OCI-LY7 (cell line): Measurements from ENCODE around the gene CDC42BPA.

ENCODE experiments used
- EZH2phosphoT487 ChIP-seq: fragments of 200-600 bp; sonication (generic); IDR thresholded peaks from 2 replicates; pipeline ENCODE4 v1.6.1; 2018; ENCODE audit warnings: low read depth, borderline replicate concordance, mild to moderate bottlenecking, mixed run types, antibody characterized with exemption, low read length, moderate library complexity, mixed read lengths
- TF ChIP-seq, protein P1 (sequence below): fragments of 200-600 bp; sonication (generic); conservative IDR thresholded peaks from 2 replicates; pipeline ENCODE4 v1.5.1; 2014; ENCODE audit warnings: mild to moderate bottlenecking, antibody characterized with exemption, low read length, moderate library complexity, mixed read lengths

DNA sequence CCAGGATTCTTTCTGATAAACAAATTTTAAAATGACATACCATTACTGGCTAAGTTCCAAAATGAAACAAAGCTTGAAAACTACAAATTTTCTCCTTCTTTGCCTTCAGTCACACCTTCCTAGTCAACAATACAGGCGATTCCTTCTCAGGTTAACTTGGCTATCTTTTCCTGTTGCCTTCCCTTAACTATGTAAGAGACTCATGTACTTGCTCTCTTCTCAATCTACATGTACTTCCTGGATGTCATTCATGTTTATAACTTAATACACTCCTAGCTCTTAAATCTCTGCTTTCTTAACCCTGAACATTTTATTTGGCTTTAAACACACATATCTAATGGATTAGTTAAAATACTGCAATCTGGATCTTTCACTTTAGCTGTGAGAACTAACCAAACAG, 281.2 kb downstream of the CDC42BPA start:
- TF ChIP-seq, protein P1, sequence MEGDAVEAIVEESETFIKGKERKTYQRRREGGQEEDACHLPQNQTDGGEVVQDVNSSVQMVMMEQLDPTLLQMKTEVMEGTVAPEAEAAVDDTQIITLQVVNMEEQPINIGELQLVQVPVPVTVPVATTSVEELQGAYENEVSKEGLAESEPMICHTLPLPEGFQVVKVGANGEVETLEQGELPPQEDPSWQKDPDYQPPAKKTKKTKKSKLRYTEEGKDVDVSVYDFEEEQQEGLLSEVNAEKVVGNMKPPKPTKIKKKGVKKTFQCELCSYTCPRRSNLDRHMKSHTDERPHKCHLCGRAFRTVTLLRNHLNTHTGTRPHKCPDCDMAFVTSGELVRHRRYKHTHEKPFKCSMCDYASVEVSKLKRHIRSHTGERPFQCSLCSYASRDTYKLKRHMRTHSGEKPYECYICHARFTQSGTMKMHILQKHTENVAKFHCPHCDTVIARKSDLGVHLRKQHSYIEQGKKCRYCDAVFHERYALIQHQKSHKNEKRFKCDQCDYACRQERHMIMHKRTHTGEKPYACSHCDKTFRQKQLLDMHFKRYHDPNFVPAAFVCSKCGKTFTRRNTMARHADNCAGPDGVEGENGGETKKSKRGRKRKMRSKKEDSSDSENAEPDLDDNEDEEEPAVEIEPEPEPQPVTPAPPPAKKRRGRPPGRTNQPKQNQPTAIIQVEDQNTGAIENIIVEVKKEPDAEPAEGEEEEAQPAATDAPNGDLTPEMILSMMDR: no peak
- no peak for TF ChIP-seq EZH2phosphoT487
